Activated naive CD8-positive, alpha-beta T cell treated with anti-CD3 and anti-CD28 coated beads, Interleukin-2, amount 50 U/mL, for 24 hours (primary cell): Measurements from ENCODE around the gene ALDH6A1.
"Not testable (repeated sequence)": the region's sequence is repeated elsewhere in the genome, so short reads cannot be mapped to it uniquely, and the experiment has no call there.

ENCODE experiments used
- ATAC-seq: fragments of 150-1000 bp; cut with Tn5 transposase; one replicate; pipeline ENCODE4 v1.10.0; 2021
- DNase-seq: peaks from one replicate; pipeline ENCODE4 v3.0.0; 2021
- H3K27ac Mint-ChIP-seq: one replicate; pipeline ENCODE4 v1.8.0; 2021; ENCODE audit warnings: mild to moderate bottlenecking, mixed read lengths
- H3K27me3 Mint-ChIP-seq: one replicate; pipeline ENCODE4 v1.8.0; 2021; ENCODE audit warnings: mixed read lengths
- H3K36me3 Mint-ChIP-seq: one replicate; pipeline ENCODE4 v1.8.0; 2021; ENCODE audit warnings: low read depth, mixed read lengths
- H3K4me1 Mint-ChIP-seq: one replicate; pipeline ENCODE4 v1.8.0; 2021; ENCODE audit warnings: mixed read lengths
- H3K4me3 Mint-ChIP-seq: one replicate; pipeline ENCODE4 v1.8.0; 2021; ENCODE audit warnings: mild to moderate bottlenecking, moderate library complexity, mixed read lengths
- H3K9me3 Mint-ChIP-seq: one replicate; pipeline ENCODE4 v1.8.0; 2021; ENCODE audit warnings: mixed read lengths

The ALDH6A1 gene

GRCh38 chr14:74084277-74085046, at the start of gene ALDH6A1, which contains the start of gene LIN52:
Gene ALDH6A1, minus strand, starts transcription at chr14:74084453. Its CDS starts 59 bp downstream, at chr14:74084394.
Gene LIN52, plus strand, starts transcription at chr14:74084956. Its CDS starts 19 bp downstream, at chr14:74084975.
- ATAC-seq = peak; percentile 94
- peak within 1 kb of the TSS; percentile 95 for H3K27ac Mint-ChIP-seq

DNA sequence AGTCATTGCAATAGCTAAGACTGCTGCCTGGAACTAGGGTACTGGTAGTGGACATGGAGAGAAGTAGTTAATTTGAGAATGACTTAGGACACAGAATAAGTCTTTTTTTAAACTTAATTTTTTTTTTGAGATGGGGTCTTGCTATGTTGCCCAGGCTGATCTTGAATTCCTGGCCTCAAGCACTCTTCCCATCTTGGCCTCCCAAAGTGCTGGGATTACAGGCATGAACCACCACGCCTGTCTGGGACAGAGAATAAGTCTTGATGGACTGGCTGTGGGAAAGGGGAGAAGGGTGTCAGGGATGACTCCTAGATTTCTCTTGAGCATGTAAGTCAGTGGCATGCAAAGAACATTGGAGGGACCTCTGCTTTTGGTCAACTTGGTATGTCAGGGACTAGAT, 43.4 kb upstream of the ALDH6A1 start:
- H3K27ac Mint-ChIP-seq = no peak overlapping the region
- H3K4me1 Mint-ChIP-seq = no peaks in the 10 kb centered on the region
- H3K9me3 Mint-ChIP-seq = no peaks in the 10 kb centered on the region
- no peaks in the 10 kb centered on the region for H3K27me3 Mint-ChIP-seq
- DNase-seq (no peak), ATAC-seq (no peak)
- H3K4me3 Mint-ChIP-seq = no peak overlapping the region
- H3K36me3 Mint-ChIP-seq = peaks cover 8% of the 10 kb centered on the region

More at GRCh38 chr14:74084277-74085046, at the start of gene ALDH6A1, which contains the start of gene LIN52:
- H3K4me3 Mint-ChIP-seq = peak within 1 kb of the TSS; percentile 98
- H3K27me3 Mint-ChIP-seq = no peaks in the 10 kb centered on the region
- DNase-seq = peak; percentile 99
- peaks cover 3% of the 10 kb centered on the region for H3K36me3 Mint-ChIP-seq
- no peaks in the 10 kb centered on the region for H3K9me3 Mint-ChIP-seq
- H3K4me1 Mint-ChIP-seq = peaks cover 48% of the 10 kb centered on the region

DNA sequence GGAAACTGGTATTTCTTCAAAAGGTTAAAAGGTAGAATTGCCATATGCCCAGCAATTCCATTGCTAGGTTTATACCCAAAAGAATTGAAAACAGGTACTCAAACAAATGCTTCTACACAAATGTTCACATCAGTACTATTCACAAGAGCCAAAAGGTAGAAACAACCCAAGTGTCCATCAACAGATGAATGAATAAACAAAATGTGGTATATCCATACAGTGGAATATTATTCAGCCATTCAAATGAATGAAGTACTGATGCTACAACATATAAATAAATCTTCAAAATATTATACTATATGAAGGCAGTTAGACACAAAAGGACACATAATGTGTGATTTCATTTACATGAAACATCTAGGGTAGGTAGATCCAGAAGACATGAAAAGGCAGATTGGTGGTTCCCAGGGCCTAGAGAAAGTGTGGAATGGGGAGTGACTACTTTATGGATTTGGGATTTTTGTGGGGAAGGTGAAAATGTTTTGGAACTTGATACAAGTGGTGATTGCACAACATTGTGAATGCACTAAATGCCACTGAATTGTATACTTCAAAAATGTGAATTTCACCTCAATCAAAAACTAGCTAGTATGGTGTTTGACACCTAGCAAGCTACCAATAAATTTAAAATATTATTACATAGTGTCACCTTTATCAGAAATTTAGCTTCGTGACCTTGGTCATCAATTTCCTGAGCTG, 42.2 kb upstream of the ALDH6A1 start:
- Mint-ChIP-seq H3K27ac (no peak overlapping the region), H3K4me1 (no peaks in the 10 kb centered on the region), H3K9me3 (no peaks in the 10 kb centered on the region), H3K4me3 (no peak overlapping the region), H3K36me3 (peaks cover 8% of the 10 kb centered on the region), H3K27me3 (no peaks in the 10 kb centered on the region)
- no peak for DNase-seq
- no peak for ATAC-seq

DNA sequence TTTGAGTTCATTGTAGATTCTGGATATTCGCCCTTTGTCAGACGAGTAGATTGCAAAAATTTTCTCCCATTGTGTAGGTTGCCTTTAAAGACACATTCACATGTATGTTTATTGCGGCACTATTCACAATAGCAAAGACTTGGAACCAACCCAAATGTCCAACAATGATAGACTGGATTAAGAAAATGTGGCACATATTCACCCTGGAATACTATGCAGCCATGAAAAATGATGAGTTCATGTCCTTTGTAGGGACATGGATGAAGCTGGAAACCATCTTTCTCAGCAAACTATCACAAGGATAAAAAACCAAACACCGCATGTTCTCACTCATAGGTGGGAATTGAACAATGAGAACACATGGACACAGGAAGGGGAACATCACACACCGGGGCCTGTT, 41.2 kb upstream of the ALDH6A1 start:
- not testable (repeated sequence) for H3K27me3 Mint-ChIP-seq, H3K9me3 Mint-ChIP-seq, H3K27ac Mint-ChIP-seq, H3K4me1 Mint-ChIP-seq, H3K4me3 Mint-ChIP-seq, DNase-seq, ATAC-seq
- peaks cover 13% of the 10 kb centered on the region for H3K36me3 Mint-ChIP-seq

DNA sequence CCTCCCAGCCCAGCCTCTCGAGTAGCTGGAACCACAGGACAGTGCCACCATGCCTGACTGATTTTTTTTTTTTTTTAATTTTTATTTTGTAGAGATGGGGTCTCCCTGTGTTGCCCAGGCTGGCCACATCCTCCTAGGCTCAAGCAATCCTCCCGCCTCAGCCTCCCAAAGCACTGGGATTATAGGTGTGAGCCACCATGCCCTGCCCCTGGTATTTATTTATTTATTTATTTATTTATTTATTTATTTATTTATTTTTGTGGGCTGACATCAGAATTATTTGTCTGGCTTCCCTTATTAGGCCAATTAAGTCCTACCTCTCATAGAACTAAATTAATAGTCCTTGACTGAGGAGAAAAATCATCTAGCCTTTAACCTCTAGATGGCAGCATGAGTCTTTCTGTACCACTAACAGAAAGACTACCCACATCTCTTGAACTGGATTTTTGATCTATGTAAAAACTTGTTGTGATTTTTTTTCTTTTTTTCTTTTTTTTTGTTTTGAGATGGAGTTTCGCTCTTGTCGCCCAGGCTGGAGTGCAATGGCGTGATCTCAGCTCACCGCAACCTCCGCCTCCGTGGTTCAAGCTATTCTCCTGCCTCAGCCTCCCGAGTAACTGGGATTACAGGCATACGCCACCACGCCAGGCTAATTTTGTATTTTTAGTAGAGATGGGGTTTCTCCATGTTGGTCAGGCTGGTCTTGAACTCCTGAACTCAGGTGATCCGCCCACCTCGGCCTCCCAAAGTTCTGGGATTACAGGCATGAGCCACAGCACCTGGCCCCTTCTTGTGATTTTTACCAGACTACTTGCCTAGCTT, 27.4 kb upstream of the ALDH6A1 start:
- H3K27me3 Mint-ChIP-seq, H3K36me3 Mint-ChIP-seq, ATAC-seq, H3K27ac Mint-ChIP-seq, H3K4me1 Mint-ChIP-seq, DNase-seq, H3K4me3 Mint-ChIP-seq, H3K9me3 Mint-ChIP-seq: not testable (repeated sequence)

DNA sequence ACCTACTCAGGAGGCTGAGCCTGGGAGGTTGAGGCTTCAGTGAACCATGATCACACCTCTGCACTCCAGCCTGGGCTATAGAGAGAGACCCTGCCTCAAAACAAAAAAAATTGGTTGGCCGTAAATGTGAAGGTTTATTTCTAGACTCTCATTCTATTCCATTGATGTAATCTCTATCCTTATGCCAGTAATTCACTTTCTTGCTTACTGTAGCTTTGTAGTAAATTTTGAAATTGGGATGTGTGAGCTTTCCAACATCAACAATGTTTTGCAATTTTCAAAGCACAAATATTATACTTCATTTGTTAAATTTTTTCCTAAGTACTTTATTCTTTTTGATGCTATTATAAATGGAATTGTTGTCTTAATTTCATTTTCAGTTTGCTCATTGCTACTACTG, 25.1 kb upstream of the ALDH6A1 start:
- Mint-ChIP-seq H3K27ac (no peak overlapping the region), H3K27me3 (no peaks in the 10 kb centered on the region), H3K4me3 (no peak overlapping the region), H3K36me3 (peaks cover 9% of the 10 kb centered on the region), H3K4me1 (no peaks in the 10 kb centered on the region), H3K9me3 (no peaks in the 10 kb centered on the region)
- DNase-seq (no peak), ATAC-seq (no peak)

DNA sequence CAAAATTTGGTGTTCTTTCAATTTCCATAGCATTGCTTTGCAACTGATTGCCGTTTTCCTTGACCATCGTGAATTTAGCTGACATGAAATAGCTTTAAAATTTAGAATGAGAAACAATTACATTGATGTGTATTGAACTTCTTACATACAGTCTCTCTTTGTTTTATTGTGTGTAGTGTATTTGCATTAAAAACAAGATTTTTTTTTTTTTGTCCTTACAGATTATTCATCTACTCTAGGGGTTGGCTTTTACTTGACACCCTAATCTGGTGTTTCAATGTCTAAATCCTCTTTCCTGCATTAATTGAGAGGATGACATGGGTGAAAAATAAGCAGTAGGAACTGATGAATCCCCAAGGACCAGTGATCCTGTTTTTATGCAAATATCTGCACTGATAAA, 21.1 kb upstream of the ALDH6A1 start:
- H3K9me3 Mint-ChIP-seq = no peaks in the 10 kb centered on the region
- ATAC-seq = no peak
- peaks cover 13% of the 10 kb centered on the region for H3K36me3 Mint-ChIP-seq
- no peak overlapping the region for H3K4me3 Mint-ChIP-seq
- H3K27ac Mint-ChIP-seq = no peak overlapping the region
- no peak for DNase-seq
- no peaks in the 10 kb centered on the region for H3K27me3 Mint-ChIP-seq
- H3K4me1 Mint-ChIP-seq = no peaks in the 10 kb centered on the region

GRCh38 chr14:74089251-74090020, 5.2 kb upstream of the ALDH6A1 start:
- Mint-ChIP-seq H3K4me3 (no peak overlapping the region), H3K36me3 (peaks cover 10% of the 10 kb centered on the region), H3K4me1 (peaks cover 35% of the 10 kb centered on the region), H3K27me3 (no peaks in the 10 kb centered on the region), H3K9me3 (no peaks in the 10 kb centered on the region), H3K27ac (peak overlapping the region; percentile 29)
- no peak for ATAC-seq
- peak; percentile 9 for DNase-seq

DNA sequence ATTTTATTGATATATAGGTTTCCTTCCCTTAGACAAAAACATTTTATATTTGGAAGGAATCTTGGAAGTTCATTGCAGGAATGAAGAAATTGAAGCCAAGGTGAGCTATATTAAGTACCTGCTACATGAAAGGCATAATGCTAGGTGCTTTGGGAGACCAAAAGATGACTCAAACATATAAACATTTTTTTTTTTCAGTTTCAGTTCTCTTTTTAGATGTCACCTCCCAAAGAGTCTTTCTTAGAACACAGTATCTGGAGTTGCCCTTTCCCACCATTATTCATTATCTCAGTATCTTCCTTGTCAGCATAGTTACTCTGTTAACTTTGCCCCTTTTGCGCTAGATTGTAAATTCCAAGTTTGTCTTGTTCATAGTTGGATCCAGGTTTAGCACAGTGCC, 1.6 kb upstream of the ALDH6A1 start:
- ATAC-seq = no peak
- Mint-ChIP-seq H3K27me3 (no peaks in the 10 kb centered on the region), H3K9me3 (no peaks in the 10 kb centered on the region), H3K36me3 (peaks cover 5% of the 10 kb centered on the region), H3K4me1 (peaks cover 51% of the 10 kb centered on the region), H3K27ac (peak overlapping the region; percentile 95), H3K4me3 (peak overlapping the region; percentile 98)
- DNase-seq = no peak

- no peaks in the 10 kb centered on the region for H3K27me3 Mint-ChIP-seq
- ATAC-seq (peak; percentile 3), DNase-seq (peak; percentile 27)
These were observed 889 bp upstream of the ALDH6A1 start for GRCh38 chr14:74085047-74085637.

DNA sequence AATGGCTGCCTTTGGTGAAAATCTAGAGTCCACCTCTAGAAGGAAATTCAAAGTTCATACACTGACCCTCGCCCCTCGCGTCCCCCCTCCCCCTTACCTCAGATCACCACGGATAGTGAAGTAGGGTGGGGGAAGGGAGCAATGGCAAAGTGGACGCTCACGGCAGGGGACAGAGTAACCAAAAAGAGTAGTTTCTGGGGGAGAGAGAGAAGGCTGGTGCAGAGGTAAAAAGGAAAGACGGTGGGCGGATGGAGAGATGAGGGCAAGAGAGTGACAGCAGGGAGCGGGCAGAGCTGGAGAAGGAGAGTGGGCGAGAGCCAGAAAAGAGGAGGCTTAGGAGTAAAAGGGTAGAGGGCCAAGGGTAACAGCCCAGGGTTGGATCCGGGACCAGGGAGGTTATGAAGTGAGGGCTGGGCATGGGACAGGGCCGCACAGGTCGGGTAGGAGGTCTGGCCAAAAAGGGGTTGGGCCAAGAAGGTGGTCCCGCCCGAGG, 423 bp downstream of the ALDH6A1 start:
- Mint-ChIP-seq H3K4me1 (peaks cover 42% of the 10 kb centered on the region), H3K27ac (peak overlapping the region; percentile 95), H3K4me3 (peak overlapping the region; percentile 98), H3K9me3 (no peaks in the 10 kb centered on the region), H3K36me3 (no peaks in the 10 kb centered on the region), H3K27me3 (no peaks in the 10 kb centered on the region)
- DNase-seq (no peak), ATAC-seq (peak; percentile 4)

More at GRCh38 chr14:74085047-74085637, 889 bp upstream of the ALDH6A1 start:
- Mint-ChIP-seq H3K36me3 (peaks cover 3% of the 10 kb centered on the region), H3K27ac (peak overlapping the region; percentile 95), H3K4me3 (peak overlapping the region; percentile 98), H3K9me3 (no peaks in the 10 kb centered on the region), H3K4me1 (peaks cover 51% of the 10 kb centered on the region)

GRCh38 chr14:74083161-74083560, 1.1 kb downstream of the ALDH6A1 start:
- no peak for ATAC-seq
- H3K4me1 Mint-ChIP-seq = peaks cover 39% of the 10 kb centered on the region
- no peaks in the 10 kb centered on the region for H3K27me3 Mint-ChIP-seq
- H3K9me3 Mint-ChIP-seq = no peaks in the 10 kb centered on the region
- peak overlapping the region; percentile 98 for H3K4me3 Mint-ChIP-seq
- H3K36me3 Mint-ChIP-seq = no peaks in the 10 kb centered on the region
- no peak for DNase-seq
- H3K27ac Mint-ChIP-seq = no peak overlapping the region

GRCh38 chr14:74081491-74081890, 2.8 kb downstream of the ALDH6A1 start:
- no peaks in the 10 kb centered on the region for H3K9me3 Mint-ChIP-seq
- no peaks in the 10 kb centered on the region for H3K36me3 Mint-ChIP-seq
- no peak for ATAC-seq
- peaks cover 35% of the 10 kb centered on the region for H3K4me1 Mint-ChIP-seq
- no peak overlapping the region for H3K27ac Mint-ChIP-seq
- H3K4me3 Mint-ChIP-seq = no peak overlapping the region
- no peak for DNase-seq
- H3K27me3 Mint-ChIP-seq = no peaks in the 10 kb centered on the region
